NCI-H146 treated with DMSO at 0.1 percent for 48 hours (cell line): ENCODE measurements around the gene SELENOM.
"Not testable (repeated sequence)": the region's sequence is repeated elsewhere in the genome, so short reads cannot be mapped to it uniquely, and the experiment has no call there.

Experiments used
- DNase-seq: peaks from one replicate; lab custom pipeline; 2025; ENCODE audit not compliant: unreplicated experiment; lab: John Stamatoyannopoulos, UW

The SELENOM gene

DNA sequence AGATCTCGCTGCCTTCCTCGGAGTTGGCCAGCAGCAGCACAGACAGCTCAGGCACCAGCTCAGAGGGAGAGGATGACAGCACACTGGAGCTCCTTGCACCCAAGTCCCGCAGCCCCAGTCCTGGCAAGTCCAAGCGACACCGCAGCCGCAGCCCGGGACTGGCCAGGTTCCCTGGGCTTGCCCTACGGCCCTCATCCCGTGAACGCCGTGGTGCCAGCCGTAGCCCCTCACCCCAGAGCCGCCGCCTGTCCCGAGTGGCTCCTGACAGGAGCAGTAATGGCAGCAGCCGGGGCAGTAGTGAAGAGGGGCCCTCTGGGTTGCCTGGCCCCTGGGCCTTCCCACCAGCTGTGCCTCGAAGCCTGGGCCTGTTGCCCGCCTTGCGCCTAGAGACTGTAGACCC is 26.5 kb upstream of the SELENOM start:
- DNase-seq: no peak

DNA sequence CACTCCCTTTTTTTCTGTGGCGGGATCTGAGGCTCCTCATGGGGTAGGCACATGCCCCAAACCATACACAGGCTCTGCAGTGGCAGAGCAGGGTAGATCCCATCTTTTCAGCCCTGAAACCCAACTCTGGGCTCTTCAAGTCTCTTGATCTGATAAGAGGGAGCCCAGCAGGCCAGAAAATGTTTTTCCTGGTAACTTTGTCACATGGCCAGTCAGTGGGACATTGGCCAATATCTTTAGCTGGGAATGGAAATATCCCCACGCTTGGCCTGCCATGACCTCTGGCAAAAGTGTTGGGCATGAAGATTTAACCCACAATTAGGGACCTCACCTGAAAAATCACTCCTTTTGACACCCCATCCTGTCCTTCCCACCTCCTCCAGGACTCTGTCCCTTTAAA is 23.5 kb upstream of the SELENOM start:
- DNase-seq: no peak

DNA sequence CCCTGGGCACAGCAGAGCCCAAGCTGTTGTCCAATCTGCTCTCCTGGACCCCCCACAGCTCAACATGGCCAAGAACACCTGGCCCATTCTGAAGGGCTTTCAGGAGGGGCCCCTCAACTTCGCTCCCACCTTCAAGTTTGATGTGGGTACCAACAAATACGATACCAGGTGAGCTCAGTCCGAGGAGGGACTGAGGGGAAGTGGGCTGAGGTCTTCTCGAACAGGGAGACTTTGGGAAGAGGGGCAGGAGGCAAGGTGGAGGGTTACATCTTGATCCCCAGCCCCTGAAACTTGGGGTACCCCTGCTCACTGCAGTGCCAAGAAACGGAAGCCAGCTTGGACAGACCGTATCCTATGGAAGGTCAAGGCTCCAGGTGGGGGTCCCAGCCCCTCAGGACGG is 20.8 kb upstream of the SELENOM start:
- no peak for DNase-seq

DNA sequence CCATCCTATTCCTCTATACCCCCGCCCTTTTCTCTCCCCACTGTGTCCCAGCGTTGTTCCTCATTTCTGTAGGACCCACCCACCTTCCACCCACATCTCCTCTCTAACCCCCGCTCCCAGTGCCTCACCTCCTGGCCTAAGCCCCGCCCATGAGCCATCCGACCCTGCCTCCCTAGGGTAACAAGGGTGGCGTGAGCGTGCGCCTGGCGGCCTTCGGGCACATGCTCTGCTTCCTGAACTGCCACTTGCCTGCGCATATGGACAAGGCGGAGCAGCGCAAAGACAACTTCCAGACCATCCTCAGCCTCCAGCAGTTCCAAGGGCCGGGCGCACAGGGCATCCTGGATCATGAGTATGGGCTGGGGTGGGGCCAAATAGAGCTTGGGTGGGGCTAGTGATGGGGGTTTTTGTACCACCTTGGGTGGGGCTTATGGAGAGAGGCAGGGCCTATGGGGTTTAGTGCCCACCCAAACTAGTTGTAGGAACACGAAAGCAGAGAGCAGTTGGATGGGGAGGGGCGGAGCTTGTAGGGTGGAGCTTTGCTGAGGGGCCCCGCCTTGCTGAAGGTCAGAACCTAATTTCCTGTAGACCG is 19.9 kb upstream of the SELENOM start:
- DNase-seq: no peak

DNA sequence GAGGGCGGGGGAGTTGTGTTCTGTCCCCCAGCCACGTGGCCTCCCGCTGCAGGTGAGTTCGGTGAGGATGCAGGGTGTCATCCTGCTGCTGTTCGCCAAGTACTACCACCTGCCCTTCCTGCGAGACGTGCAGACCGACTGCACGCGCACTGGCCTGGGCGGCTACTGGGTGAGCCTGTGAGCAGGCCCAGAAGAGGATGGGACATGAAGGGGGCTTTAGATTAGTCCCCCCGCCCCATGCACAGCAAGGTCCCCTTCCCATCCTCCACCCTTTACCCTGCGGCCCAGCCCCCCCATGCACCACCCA is 19.5 kb upstream of the SELENOM start:
- DNase-seq: no peak

DNA sequence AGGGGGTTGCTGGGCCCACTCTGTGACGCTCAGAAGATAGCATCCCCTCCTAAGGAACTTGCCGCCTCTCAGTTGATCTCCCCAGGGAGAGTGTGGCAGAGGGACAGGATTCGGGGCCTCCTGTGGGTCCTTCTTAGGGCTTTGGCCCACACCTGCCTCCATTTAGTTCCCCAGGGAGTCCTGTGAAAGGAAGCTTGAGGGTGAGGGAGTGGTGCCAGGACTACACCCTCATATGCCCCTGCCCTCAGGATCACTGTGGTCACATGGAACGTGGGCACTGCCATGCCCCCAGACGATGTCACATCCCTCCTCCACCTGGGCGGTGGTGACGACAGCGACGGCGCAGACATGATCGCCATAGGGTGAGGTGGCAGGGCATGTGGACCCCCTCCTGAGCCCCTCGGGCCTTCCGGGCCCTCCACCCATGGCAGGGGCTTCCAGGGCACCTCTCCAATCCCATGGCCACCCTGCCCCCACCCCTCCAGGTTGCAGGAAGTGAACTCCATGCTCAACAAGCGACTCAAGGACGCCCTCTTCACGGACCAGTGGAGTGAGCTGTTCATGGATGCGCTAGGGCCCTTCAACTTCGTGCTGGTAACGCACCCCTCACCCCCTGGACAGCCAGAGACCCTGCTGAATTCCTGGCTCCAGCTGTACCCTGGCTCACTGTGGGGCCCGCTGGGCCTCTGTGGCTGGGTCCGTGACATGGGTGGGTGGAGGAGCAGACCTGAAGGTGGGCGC is 18.9 kb upstream of the SELENOM start:
- DNase-seq: no peak

DNA sequence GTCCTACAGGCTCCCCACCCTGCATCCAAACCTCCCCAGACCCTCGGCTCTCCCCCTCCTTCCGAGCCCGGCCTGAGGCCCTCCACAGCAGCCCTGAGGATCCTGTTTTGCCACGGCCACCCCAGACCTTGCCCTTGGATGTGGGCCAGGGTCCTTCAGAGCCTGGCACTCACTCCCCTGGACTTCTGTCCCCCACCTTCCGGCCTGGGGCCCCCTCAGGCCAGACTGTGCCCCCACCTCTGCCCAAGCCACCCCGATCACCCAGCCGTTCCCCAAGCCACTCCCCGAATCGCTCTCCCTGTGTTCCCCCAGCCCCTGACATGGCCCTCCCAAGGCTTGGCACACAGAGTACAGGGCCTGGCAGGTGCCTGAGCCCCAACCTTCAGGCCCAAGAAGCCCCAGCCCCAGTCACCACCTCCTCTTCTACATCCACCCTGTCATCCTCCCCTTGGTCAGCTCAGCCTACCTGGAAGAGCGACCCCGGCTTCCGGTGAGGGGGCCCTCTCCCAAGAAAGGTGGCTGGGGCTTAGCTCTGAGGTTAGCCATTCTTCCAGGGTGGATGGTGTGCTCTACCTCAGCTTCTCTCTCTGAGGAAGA is 18.3 kb upstream of the SELENOM start:
- DNase-seq: no peak

DNA sequence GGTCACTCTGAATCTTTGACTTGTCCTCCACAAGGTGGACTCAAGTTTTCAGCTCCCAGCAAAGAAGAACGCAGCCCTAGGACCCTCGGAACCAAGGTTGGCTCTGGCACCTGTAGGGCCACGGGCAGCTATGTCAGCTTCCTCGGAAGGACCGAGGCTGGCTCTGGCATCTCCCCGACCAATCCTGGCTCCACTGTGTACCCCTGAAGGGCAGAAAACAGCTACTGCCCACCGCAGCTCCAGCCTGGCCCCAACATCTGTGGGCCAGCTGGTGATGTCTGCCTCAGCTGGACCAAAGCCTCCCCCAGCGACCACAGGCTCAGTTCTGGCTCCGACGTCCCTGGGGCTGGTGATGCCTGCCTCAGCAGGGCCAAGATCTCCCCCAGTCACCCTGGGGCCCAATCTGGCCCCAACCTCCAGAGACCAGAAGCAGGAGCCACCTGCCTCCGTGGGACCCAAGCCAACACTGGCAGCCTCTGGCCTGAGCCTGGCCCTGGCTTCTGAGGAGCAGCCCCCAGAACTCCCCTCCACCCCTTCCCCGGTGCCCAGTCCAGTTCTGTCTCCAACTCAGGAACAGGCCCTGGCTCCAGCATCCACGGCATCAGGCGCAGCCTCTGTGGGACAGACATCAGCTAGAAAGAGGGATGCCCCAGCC is 17.6 kb upstream of the SELENOM start:
- no peak for DNase-seq

DNA sequence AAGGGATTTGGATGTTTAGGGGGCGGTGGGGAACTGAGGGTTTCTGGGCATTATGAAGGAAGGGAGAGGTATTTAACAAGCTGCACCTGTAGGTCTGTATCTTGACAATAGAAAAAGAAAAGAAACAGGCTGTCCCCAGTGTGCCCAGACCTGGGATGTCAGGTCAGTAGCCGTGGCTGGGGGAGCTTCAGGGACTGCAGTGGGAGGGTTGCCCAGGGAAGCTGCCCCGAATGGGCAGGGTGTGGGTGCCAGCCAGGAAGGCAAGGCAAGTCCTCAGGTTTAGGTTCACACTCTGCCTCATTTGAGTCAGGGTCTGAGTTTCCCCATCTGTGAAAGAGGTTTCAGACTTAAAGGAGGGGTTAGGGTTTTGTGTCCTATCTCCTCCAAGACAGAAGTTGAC is 16.9 kb upstream of the SELENOM start:
- DNase-seq: no peak

DNA sequence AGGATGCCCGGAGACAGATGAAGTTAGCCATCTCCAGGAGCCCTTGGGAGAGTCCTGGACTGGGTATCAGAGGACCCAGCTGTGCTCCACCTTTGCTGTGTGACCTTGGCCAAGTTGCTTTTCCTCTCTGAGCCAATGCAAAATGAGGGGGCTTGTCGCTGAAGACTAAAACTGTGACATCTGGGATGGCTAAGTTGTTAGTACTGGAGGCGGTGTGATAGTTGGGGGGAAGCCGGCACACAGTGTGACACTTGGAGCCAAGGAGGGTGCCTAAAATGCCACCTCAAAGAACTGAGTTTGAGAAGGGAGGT is 15.9 kb upstream of the SELENOM start:
- DNase-seq: no peak

DNA sequence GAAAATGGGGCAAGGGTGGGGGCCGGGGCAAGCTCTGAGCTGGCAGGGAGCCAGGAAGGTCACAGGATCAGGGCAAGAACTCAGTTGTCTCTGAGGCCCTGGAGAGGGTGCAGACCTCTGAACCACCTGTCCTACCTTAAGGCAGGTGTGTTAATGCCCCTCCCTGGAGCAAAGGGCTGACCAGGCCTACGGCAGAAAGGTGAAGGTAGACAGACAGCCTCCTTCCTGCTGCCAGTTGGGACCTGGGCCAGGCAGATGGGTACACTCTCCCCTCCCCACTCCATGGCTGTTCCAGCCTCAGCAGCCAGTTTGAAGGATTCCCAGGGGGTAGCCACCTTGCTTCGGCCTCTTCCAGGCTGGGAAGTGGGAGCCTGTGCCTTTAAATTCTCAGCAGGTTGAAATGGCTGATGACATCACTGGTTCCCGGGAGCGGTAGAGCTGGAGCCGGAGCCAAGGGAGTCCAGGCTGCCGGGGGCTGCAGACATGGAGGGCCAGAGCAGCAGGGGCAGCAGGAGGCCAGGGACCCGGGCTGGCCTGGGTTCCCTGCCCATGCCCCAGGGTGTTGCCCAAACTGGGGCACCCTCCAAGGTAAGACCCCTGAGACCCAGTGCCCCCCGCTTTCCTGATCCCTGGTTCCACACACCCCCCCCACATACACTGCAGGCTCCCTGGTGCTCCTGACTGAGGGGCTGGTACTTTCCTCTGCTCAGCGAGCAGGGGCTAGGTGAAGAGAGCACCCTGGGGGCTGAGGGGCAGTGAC is 15.3 kb upstream of the SELENOM start, which contains the start of gene INPP5J:
TSS of gene INPP5J (plus strand) at position 435 of the 760 bp plus-strand sequence. CDS start at position 484, 49 bp downstream.
- DNase-seq: peak; percentile 58

DNA sequence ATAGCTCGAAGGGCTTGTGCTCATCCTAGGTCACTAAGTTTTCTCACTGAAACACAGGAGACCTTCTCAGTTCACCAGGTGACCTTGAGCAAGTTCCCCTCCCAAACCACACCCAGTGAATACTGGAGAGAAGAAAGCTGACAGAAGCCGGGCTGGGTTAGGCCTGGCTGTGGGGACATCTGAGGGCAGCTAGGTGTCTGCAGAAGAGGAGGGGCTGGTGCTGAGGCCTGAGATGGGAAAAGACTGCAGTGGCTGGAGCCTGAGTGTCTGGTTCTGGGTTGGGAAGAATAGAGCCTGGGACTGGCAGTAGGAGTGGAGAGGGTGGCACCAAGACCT is 14.8 kb upstream of the SELENOM start:
- no peak for DNase-seq

DNA sequence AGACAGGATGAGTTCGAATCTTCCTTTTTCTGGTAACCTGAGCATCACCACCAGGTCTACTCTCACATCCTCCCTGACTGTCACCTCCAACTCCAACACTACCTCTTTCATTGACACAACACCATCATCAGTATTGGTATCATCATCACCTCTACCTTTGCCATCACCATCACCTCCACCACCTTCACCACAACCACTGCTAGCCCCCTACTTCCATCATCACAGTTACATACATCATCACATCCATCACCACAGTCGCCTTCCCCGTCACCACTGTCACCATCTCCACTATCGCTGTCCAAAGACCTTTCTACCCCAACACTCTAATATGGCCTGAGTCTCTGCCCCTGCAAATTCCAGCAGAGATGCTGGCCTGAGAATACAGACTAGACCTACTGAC is 14.0 kb upstream of the SELENOM start:
- no peak for DNase-seq

DNA sequence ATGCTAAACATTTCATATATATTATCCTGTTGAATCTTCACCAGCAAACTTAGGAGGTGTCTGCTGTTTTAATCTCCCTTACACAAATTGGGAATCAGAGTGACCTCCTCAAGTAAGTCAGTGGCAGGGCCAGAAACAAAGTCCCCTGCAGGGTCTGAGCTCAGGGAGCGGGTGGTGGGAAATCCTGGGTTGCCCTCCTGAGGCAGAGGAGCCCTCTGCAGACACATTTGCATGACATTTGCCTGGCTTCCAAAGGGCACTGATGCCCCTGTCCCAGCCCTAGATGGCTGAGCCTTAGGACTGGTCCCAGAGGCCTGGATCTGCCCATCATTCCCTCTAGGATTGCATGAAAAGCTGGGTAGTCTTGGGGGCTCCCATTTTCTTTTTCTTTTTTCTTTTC is 13.3 kb upstream of the SELENOM start:
- DNase-seq: no peak

DNA sequence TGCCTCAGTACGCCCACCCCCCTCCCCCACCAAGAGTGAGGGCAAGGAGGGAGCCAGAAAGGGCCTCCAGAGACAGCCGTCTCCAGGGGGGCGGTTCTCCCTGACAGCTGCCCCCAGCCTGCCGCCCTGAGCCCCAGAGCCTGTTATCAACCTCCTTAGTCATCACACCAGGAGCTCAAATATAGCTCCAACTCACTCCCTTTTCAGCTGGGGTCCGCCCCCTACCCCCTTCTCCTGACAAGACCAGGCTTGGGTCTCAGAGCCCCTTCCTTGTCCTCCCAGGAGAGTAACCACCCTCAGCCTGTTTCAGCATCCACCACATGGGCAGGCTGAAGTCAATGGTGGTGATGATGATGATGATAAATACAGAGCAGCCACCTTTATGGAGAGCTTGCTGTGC is 12.9 kb upstream of the SELENOM start:
- DNase-seq: no peak

DNA sequence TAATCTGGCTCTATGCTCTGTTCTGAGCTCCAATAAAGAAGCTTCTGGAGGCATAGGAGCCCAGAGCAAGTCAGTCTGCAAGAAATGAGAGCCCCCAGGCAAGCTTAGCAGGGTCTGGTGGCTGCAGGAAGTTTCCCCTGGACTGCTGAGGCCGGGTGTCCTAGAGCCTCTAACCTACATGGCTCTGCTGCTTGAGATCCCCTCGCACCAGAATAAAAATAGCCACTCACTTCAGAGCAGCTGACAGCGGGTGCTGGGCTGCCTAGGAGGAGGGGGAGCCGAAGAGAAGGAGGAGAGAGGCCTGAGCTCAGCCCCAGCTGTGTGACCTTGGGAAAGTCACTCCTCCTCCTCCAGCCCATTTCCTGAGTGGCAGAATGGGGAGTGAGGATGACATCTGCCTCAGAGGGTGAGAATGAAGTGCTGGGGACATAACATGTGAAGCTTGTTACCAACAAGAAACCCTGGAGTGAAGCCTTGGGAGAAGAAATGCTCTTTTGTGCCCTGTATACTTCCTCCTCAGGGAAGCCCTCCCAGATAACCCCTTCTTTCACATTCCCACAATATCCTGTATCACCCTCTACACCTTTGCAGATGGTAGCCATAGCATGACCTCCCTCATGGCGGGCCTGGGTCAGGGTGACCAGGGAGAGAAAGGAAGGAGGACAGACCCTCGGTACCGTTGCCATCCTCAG is 11.8 kb upstream of the SELENOM start:
- no peak for DNase-seq

DNA sequence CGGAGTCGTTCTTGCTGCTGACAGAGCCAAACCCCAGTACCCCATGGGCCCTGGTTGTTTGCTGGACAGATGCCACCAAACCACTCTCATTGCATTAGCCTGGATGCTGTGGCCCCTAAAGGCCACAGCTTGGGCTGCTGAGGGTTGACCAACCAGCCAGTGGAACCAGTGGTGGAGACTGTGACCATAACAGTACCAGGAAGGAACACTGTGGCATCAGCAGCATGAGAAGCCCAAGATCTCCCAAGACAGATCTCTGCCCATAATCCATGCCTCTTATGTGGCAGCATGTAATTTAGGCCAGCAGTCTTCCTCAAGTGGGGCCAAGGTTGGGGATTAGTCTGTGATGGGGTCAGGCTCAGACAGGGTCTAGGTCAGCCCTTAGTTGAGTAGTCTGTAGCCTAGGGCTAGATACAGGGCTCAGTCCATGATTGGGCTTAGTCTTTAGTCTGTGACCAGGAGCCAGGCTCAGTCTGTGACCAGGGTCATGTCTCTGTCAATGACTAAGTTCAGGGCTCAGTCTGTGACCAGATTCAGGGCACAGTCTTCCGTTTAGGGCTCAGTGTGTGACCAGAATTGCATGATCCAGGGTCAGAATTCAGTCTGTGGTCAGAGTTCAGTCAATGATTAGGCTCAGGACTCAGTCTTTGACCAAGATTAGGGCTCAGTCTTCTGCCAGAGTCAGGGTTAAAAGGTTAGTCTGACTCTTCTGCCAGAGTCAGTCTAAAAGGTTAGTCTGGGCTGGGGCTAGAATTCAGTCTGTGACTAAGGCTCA is 10.9 kb upstream of the SELENOM start:
- DNase-seq: no peak

DNA sequence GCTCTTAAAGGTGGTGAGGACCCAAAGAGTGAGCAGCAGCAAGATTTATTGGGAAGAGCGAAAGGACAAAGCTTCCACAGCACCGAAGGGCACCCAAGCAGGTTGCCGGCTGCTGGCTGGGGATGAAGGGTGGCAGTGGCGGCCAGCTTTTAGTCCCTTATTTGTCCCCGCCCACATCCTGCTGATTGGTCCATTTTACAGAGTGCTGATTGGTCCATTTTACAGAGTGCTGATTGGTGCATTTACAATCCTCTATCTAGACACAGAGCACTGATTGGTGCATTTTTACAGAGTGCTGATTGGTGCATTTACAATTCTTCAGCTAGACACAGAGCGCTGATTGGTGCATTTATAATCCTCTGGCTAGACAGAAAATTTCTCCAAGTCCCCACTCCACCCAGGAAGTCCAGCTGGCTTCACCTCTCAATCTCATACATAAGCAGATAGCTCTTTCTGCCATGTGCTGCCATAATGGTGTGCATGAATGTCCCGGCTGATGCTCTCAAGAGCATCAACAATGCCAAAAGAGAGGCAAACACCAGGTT is 5.3 kb upstream of the SELENOM start:
- DNase-seq: not testable (repeated sequence)

DNA sequence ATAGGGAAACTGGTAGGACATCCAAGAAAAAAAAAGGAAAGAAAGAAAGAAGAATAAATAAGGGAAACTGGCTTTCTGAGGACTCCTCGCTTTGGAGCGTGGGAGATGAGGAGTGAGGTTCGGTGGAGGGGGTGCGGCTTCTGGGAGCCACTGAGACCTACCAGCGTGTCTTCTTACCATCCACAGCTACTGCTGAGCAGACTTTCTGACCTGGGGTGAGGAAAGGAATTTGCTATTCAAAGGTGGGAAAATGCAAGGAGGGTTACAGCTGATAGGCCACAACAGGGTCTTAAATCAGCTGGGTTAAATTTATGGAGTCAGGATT is 488 bp upstream of the SELENOM start:
- no peak for DNase-seq

DNA sequence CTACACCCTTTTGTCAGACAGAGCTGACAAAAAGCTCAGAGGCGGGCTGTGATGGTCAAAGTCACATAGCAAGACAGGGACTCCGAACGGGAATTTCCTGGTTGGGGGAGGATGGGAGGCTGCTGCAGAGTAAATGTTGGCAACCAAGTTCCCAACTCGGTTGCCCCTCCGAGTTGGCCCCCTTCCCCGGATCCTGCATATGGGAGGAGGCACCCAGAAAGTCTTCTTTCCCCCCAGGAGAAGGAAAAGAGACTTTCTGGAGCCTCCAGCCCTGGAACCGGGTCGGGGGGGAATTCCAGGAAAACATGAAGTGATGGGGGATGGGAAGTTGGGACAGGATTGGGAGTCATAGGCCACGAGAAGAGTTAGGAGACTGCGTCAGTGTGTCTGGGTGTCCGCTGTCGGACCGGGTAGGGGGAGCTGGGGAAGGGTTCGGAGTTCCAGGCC is 614 bp downstream of the SELENOM start:
- DNase-seq: no peak
